ENCODE data around the gene ZNF184.

Gene ZNF184

DNA sequence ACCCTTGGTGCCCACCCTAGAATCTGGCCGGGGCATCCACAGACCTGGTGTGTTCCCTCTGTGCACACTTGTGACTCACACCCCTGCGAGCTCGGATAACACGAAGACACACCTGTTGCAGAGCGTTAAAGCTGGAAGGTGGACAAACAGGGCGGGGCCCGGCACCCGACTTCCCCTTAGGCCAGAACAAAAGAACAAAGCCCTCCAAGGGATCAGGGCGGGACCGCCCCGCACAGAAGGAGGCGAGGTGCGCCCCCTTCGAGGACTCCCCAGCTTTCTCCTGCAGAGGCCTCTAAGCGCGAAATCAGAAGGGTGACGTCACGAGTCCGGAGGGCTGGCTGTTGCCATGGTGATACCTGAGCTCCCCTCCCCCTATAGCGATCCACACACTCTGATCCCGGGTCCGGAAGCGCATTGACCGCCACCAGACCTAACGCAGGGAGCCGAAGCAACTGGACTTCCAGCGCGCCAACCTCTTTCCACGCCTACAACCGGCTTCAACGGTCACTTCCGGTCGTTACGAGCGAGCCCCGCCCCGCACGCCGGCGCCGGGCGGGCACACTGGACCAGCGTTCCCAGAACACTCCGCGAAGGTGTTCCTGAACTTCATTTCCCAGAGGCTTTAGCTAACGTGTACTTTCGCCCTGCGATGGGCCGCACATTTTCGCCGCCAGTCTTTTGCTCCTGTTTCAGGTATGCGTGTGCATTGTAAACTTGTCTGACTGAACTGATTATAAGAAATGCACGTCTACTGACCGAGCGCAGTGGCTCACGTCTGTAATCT lies at the start of gene ZNF184:
ZNF184 (minus strand) TSS at position 489 of the 784 bp plus-strand sequence. CDS start 811 bp downstream, outside the sequence.
- DNase-seq (ENCODE audit: low read depth, low spot score), result peak; percentile 99

DNA sequence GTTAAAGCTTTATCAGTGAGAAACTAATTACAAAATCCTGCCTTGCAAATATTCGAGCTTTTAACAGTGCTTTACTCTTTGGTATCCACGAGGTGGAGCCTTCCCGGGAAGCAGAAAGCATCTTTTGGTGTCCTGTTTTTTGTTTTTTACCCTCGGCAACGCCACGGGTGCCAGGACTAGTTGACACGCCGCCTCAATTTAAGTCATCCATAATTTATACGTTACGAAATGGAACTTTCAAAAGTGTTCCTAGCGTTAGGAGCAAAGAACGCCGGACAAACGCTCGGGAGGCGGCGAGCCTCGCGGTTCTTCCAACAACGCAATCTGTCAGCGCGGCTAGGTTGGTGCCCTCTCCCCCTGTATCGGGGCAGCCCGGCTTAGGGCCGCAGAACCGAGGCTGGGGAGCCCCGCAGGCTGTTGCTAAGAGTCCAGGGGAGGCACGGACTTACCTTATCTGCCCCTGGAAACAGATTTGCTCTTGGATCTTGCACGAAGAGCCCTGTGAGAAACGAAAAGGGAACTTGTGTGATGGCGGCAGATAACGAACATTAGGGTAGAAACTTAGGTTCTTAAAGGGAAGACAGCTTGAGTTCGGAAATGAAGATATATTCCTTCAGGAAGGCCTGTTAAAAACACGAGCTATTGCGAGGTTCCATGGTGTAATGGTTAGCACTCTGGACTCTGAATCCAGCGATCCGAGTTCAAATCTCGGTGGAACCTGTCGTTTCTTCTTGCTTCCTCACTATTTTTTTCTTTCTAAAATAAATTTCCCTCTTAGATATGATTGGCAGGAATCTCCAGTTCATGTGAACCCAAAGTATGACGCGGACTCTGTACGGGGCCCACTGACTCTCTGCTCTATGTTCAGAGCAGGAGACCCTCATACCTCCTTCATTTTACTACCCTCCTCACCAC lies 46.2 kb upstream of the ZNF184 start:
- DNase-seq (ENCODE audit: low read depth, low spot score), result peak; percentile 89

DNA sequence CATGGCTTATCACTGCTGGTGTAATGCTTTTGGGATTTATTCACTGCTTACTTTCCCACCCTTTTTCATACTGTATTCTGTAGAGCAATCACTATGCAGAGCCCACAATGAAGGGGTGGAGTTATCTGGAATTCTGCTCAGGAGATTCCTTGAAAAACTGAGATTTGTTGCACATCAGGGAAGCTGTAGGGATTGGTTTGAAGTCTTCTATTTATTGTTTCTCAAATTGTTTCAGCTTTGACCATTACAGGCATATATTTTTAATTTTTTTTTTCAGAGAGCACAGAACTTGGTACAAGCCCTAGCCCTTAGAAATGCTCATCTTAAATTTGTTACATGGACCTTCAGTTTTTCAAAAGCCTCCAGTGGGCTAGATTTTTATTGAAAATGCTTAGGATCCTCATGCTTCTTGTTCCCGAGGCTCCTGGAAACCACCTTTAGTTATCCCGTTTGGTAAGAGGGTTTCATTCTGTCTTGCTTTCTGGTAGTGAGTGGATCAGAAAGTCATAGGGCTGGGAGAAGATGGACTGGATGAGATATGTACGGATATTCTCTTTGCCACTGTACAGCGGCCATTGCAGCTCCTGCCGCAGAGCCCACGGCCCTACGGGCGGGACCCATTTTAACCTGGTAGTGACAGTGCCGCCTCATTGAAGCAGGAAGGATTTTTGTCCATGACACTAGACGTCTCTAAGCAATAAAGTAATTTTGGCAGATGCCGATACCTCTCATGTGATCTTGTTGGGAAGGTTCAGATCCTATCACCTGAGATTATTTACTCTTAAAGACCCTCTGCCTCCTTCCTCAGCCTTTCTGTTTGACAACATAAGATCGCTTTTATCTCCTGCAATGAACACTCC lies 45.3 kb upstream of the ZNF184 start:
- peak; percentile 14 for DNase-seq (ENCODE audit: low read depth, low spot score)

- no peak for DNase-seq (ENCODE audit: low read depth, low spot score)
Observed at GRCh38 chr6:27517238-27517637, 44.3 kb upstream of the ZNF184 start.

GRCh38 chr6:27514906-27515495 lies 42.1 kb upstream of the ZNF184 start:
- DNase-seq (ENCODE audit: low read depth, low spot score), result peak; percentile 9

DNA sequence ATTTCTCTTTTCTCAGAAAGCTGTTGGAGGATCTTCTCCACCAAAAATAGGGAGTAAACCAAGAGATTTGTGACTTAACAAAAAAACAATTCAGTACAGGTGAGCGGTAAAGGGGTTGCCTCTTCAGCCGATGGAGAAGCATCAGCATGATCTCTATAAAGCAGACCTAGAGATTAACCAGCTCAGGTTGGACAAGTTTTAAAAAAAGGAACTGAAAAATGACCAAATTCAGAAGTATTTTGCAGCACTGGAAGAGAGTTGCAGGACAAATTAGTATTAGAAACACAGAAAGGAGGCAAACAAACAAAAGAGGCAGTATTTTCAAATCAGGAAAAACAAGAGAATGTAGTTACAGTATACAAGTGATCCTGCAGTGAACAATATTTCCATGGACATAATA lies 39.6 kb upstream of the ZNF184 start:
- DNase-seq (ENCODE audit: low read depth, low spot score), result no peak

- DNase-seq (ENCODE audit: low read depth, low spot score), result no peak
Observed at GRCh38 chr6:27507041-27507956, 34.4 kb upstream of the ZNF184 start.

DNA sequence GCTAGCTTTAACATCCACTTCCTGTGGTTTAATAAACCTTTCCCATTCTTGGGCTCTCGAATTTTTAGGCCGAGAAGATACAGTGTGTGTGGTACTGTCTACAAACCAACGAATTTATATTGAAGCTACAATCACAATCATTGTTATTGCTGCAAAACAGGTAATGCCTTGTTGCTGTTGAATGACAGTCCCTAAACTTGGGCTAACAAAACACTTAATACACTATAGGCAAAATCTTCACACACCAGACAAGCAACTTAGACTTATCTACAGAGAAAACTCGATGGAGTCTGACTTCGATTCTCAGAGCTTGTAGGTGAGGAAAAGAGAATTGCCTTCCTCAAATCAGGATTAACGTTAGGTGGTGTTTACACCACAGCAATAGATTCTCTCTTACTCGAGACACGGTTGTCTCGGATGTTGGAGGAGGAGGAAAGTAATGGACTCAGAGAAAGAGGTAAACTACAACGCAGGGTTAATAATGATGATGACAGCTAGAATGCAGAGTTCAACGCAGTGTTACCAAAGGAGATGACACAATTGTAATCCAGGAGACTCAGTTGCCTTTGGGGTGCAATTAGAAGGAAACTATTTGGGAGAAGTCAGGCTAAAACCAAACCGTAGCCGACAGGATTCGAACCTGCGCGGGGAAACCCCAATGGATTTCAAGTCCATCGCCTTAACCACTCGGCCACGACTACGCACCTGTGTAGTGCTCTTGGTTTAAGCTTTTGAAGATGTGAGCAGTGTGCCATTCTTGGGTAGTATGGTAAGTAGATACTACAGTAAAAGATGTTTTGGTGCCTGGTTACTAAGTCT lies 32.5 kb upstream of the ZNF184 start:
- DNase-seq (ENCODE audit: low read depth, low spot score), result peak; percentile 94

GRCh38 chr6:27503436-27504030 lies 30.6 kb upstream of the ZNF184 start:
- DNase-seq (ENCODE audit: low read depth, low spot score), result peak; percentile 91

DNA sequence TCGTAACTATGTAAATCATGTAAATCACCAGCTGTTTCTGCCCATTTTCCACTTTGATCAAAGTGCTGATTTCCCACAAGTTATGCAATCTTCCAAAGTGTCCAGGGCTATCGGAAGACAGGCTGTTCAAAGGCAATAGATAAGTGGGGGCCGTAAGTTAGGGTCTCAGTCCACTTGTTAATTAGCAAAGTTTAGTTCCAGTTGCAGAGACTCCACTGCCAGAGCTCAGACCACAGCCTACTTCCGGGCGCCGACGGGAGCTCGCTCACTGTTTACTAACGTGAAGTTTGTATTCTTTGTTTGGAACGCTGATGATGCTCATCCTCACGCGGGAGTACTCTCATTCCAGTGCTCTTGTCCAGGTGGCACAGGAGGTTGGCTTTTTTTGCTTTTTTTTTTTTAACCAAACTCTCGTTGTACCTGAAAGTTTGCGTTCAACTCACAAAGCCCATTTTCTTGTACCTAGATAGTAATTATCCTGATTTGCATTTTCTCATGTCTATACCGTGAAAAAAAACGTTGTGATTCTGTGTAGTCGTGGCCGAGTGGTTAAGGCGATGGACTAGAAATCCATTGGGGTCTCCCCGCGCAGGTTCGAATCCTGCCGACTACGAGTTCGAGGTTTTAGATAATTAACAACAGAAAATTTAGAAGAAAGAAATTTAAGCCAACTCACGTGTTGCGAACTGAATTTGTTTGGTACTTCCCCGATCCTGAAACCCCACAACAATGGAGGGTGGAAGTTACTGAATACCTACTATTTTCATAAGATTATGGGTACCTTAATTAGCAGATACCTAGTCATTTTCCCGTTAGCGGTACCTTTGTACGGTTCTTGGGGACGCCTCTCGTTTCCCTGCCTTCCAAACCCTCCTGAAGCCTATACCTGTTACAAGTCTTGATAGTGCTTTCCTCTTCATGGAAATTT lies 29.9 kb upstream of the ZNF184 start:
- peak; percentile 92 for DNase-seq (ENCODE audit: low read depth, low spot score)

GRCh38 chr6:27501187-27501586 lies 28.3 kb upstream of the ZNF184 start:
- DNase-seq (ENCODE audit: low read depth, low spot score), result no peak

- no peak for DNase-seq (ENCODE audit: low read depth, low spot score)
Observed at GRCh38 chr6:27500177-27500576, 27.3 kb upstream of the ZNF184 start.

GRCh38 chr6:27495386-27496135 lies 22.7 kb upstream of the ZNF184 start:
- DNase-seq (ENCODE audit: low read depth, low spot score), result peak; percentile 97

DNA sequence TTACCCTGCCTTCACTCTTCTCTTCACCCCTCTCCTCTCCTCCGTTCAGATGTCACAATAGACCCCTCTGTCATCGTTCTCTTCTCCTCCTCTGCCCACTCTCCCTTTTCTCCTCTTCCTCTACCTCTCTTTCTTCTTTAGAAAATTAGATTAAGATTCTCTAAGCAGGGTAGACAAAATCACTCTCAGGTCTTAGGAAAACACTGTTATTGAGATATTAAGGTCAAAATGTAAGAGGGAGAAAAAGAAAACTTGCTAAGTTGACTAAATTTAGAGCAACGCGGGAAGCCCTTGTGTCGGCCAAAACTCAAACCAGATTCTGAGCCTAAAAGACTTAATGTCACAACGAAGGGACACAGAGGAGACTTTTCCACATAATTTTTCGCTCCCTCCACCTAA lies 22.1 kb upstream of the ZNF184 start:
- no peak for DNase-seq (ENCODE audit: low read depth, low spot score)

- no peak for DNase-seq (ENCODE audit: low read depth, low spot score)
Observed at GRCh38 chr6:27494103-27494502, 21.2 kb upstream of the ZNF184 start.

DNA sequence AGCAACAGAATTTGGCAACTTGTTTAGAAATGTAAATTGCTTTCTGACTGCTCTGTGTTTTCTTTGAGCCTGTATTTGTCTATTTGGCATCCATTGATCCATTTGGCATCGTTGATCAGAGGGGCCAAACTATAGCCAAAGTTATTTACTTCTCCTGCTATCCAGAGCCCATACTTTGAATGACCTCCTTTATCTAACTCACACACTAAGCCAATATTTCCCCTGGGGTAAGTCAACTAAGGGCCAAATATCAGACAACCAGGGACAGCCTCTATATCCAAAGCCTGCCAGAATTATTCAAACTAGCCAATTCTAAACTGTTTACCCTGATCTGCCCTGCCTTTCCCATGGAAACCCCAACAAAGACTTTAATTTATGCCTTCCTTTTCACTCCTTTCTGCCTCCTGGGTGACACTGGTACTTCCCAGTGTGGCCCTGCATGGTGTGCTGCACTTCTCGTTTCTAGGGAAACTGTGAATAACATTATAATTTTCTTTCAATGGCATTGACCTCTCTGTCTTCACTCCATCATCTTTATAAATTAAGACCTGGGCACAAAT lies 19.8 kb upstream of the ZNF184 start:
- DNase-seq (ENCODE audit: low read depth, low spot score), result no peak

All from ELF-1 (cell line).